ENCODE results near the gene DOCK1.

Gene DOCK1

GRCh38 chr10:127080317-127080716, 175.1 kb downstream of the DOCK1 start:
- no peak for TF ChIP-seq EZH2phosphoT487 (IDR thresholded peaks at IDR 0.05; ENCODE audit: low read length)
- no peak for TF ChIP-seq EZH2 (optimal IDR thresholded peaks at IDR 0.05; ENCODE audit: low read depth, low read length)
- TF ChIP-seq CTCF (IDR thresholded peaks at IDR 0.05; ENCODE audit: low read length), result no peak

GRCh38 chr10:127081851-127082345, 176.7 kb downstream of the DOCK1 start:
- no peak for DNase-seq
- H3K27ac ChIP-seq (ENCODE audit: low read length), result no peak overlapping the region
- H2AFZ ChIP-seq (ENCODE audit: low read length), result no peak overlapping the region
- H4K20me1 ChIP-seq (ENCODE audit: insufficient read depth, low read length), result no peaks in the 10 kb centered on the region
- H3F3A ChIP-seq (ENCODE audit: insufficient read depth, low read length), result no peaks in the 10 kb centered on the region
- no peaks in the 10 kb centered on the region for H3K79me2 ChIP-seq (ENCODE audit: low read length)
- H3K9ac ChIP-seq (ENCODE audit: low read length), result no peak overlapping the region
- no peaks in the 10 kb centered on the region for H3K4me1 ChIP-seq (ENCODE audit: low read length)
- H3K27me3 ChIP-seq (replicated peaks; ENCODE audit: insufficient read depth, low read length), result no peaks in the 10 kb centered on the region
- no peak for TF ChIP-seq EZH2phosphoT487 (IDR thresholded peaks at IDR 0.05; ENCODE audit: low read length)
- no peak for TF ChIP-seq EZH2 (optimal IDR thresholded peaks at IDR 0.05; ENCODE audit: low read depth, low read length)
- no peak for TF ChIP-seq CTCF (IDR thresholded peaks at IDR 0.05; ENCODE audit: low read length)
- H3K36me3 ChIP-seq (replicated peaks; ENCODE audit: insufficient read depth, low read length), result no peaks in the 10 kb centered on the region
- H3K4me2 ChIP-seq (ENCODE audit: low read depth, low read length), result no peak overlapping the region
- H3K9me3 ChIP-seq (replicated peaks; ENCODE audit: insufficient read depth, low read length), result no peaks in the 10 kb centered on the region
- H3K4me3 ChIP-seq (ENCODE audit: low read length), result no peak overlapping the region
- no peaks in the 10 kb centered on the region for H3K9me2 ChIP-seq (replicated peaks; ENCODE audit: insufficient read depth, low read length)

More at GRCh38 chr10:127080317-127080716, 175.1 kb downstream of the DOCK1 start:
- H3K27me3 ChIP-seq (replicated peaks; ENCODE audit: insufficient read depth, low read length), result no peaks in the 10 kb centered on the region
- no peak for DNase-seq
- H3K9me2 ChIP-seq (replicated peaks; ENCODE audit: insufficient read depth, low read length), result no peaks in the 10 kb centered on the region
- H3K9ac ChIP-seq (ENCODE audit: low read length), result no peak overlapping the region
- no peaks in the 10 kb centered on the region for H3K9me3 ChIP-seq (replicated peaks; ENCODE audit: insufficient read depth, low read length)
- H4K20me1 ChIP-seq (ENCODE audit: insufficient read depth, low read length), result no peaks in the 10 kb centered on the region
- no peaks in the 10 kb centered on the region for H3K36me3 ChIP-seq (replicated peaks; ENCODE audit: insufficient read depth, low read length)
- no peak overlapping the region for H3K4me3 ChIP-seq (ENCODE audit: low read length)
- no peaks in the 10 kb centered on the region for H3K79me2 ChIP-seq (ENCODE audit: low read length)
- no peak overlapping the region for H2AFZ ChIP-seq (ENCODE audit: low read length)
- no peaks in the 10 kb centered on the region for H3K4me1 ChIP-seq (ENCODE audit: low read length)
- no peaks in the 10 kb centered on the region for H3F3A ChIP-seq (ENCODE audit: insufficient read depth, low read length)
- no peak overlapping the region for H3K27ac ChIP-seq (ENCODE audit: low read length)
- H3K4me2 ChIP-seq (ENCODE audit: low read depth, low read length), result no peak overlapping the region

- DNase-seq, result no peak
- H3K27ac ChIP-seq (ENCODE audit: low read length), result no peak overlapping the region
- H3K79me2 ChIP-seq (ENCODE audit: low read length), result no peaks in the 10 kb centered on the region
- no peaks in the 10 kb centered on the region for H3F3A ChIP-seq (ENCODE audit: insufficient read depth, low read length)
- no peak overlapping the region for H3K4me2 ChIP-seq (ENCODE audit: low read depth, low read length)
- no peak overlapping the region for H3K9ac ChIP-seq (ENCODE audit: low read length)
- H2AFZ ChIP-seq (ENCODE audit: low read length), result no peak overlapping the region
- no peaks in the 10 kb centered on the region for H3K9me3 ChIP-seq (replicated peaks; ENCODE audit: insufficient read depth, low read length)
- no peaks in the 10 kb centered on the region for H3K4me1 ChIP-seq (ENCODE audit: low read length)
- no peak for TF ChIP-seq CTCF (IDR thresholded peaks at IDR 0.05; ENCODE audit: low read length)
- TF ChIP-seq EZH2 (optimal IDR thresholded peaks at IDR 0.05; ENCODE audit: low read depth, low read length), result no peak
- TF ChIP-seq EZH2phosphoT487 (IDR thresholded peaks at IDR 0.05; ENCODE audit: low read length), result no peak
- no peaks in the 10 kb centered on the region for H3K27me3 ChIP-seq (replicated peaks; ENCODE audit: insufficient read depth, low read length)
- H3K4me3 ChIP-seq (ENCODE audit: low read length), result no peak overlapping the region
- no peaks in the 10 kb centered on the region for H3K9me2 ChIP-seq (replicated peaks; ENCODE audit: insufficient read depth, low read length)
- H3K36me3 ChIP-seq (replicated peaks; ENCODE audit: insufficient read depth, low read length), result no peaks in the 10 kb centered on the region
- H4K20me1 ChIP-seq (ENCODE audit: insufficient read depth, low read length), result no peaks in the 10 kb centered on the region
Observed at GRCh38 chr10:127082651-127083050, 177.4 kb downstream of the DOCK1 start.

All from MM.1S (cell line).